GM12892 (cell line): ENCODE data around the gene SSBP3.

Source experiments
- POLR2A ChIP-seq: IDR thresholded peaks from 2 replicates; pipeline ENCODE4 v1.6.1; 2011; ENCODE audit warnings: low read depth, low read length, control low read depth
- POLR2AphosphoS5 ChIP-seq: IDR thresholded peaks from 2 replicates; pipeline ENCODE4 v1.6.1; 2011; ENCODE audit warnings: low read depth, low read length, control low read depth

DNA sequence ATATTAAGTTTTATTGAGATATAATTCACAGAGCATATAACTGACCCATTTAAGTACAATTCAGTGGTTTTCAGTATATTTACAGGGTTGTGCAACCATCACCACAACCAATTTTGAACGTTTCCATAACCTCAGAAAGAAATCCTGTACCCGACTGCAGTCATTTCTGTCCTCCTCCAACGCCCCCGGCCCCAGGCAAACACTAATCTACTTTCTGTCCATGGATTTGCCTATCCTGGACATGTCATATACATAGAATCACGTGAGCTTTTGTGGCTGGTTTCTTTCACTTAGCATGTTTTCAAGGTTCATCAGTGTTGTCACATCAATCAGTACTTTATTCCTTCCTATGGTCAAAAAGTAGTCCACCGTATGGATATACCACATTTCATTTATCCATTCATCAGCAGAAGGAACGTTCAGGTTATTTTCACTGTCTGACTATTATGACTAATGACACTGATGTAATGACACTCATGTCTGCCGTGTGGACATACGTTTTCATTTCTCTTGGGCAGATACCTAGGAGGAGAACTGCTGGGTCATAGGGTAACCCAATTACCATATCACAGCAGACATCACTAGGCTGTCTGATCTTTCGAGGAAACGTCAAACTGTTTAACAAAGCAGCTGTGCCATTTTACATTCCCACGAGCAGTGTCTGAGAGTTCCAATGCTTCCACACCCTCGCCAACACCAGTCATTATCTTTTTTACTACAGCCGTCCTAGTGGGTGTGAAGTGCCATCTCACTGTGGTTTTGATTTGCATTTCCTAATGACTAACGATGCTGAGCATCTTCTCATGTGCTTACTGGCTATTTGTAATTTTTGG lies 175.5 kb downstream of the SSBP3 start:
- no peak for TF ChIP-seq POLR2AphosphoS5
- no peak for TF ChIP-seq POLR2A
